NB4 (cell line): ENCODE data around the gene BAIAP3.

Experiments
- POLR2A ChIP-seq: IDR thresholded peaks from 2 replicates; pipeline ENCODE4 v1.6.1; 2011; ENCODE audit warnings: mild to moderate bottlenecking; ENCODE audit not compliant: insufficient read length; ENCODE audit errors: extremely low read depth
- TF ChIP-seq, protein P1 (sequence below): IDR thresholded peaks from one replicate; pipeline ENCODE4 v1.5.1; 2012; ENCODE audit warnings: low read depth, low read length

DNA sequence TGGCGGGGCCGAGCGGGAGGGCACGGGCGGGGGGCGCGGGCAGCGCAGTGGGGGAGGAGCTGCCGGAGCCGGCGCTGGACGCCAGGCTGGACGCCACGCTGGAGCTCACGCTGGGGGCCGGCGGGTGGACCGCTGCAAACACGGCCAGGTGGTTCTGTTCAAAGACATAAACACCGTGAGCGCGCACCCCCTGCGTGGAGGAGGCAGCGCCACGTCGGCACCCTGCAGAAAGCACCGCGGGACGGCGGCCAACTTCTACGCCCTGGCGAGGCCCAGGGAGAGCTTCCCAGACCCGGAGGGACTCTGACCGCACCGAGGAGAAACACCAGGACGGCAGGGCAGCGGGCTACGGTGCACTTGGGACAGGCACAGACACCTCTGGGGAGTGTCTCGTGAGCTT, 51.8 kb downstream of the BAIAP3 start:
- TF ChIP-seq, protein P1, sequence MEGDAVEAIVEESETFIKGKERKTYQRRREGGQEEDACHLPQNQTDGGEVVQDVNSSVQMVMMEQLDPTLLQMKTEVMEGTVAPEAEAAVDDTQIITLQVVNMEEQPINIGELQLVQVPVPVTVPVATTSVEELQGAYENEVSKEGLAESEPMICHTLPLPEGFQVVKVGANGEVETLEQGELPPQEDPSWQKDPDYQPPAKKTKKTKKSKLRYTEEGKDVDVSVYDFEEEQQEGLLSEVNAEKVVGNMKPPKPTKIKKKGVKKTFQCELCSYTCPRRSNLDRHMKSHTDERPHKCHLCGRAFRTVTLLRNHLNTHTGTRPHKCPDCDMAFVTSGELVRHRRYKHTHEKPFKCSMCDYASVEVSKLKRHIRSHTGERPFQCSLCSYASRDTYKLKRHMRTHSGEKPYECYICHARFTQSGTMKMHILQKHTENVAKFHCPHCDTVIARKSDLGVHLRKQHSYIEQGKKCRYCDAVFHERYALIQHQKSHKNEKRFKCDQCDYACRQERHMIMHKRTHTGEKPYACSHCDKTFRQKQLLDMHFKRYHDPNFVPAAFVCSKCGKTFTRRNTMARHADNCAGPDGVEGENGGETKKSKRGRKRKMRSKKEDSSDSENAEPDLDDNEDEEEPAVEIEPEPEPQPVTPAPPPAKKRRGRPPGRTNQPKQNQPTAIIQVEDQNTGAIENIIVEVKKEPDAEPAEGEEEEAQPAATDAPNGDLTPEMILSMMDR: no peak
- no peak for TF ChIP-seq POLR2A
